Peyer's patch (tissue), 4 donors: ENCODE measurements around the gene ZNF618. TPM values are rescaled to one million over a fixed set of nuclear protein-coding genes. Genes with fewer than 3 reads are reported as not detected.

Experiments used
- DNase-seq, 3 donors: peaks; one replicate each; pipeline ENCODE4 v3.0.0-alpha.2; 2017 to 2019
- H3K27ac ChIP-seq, 4 donors: fragments of 200-600 bp; sonication (generic); one replicate each; pipeline ENCODE4 v1.5.1; 2016 to 2019
- H3K27me3 ChIP-seq, 2 donors: fragments of 200-600 bp; sonication (generic); one replicate each; pipeline ENCODE4 v1.5.1; 2019
- H3K36me3 ChIP-seq, 3 donors: fragments of 200-600 bp; sonication (generic); one replicate each; pipeline ENCODE4 v1.5.1; 2016 to 2019
- H3K4me1 ChIP-seq, 4 donors: fragments of 200-600 bp; sonication (generic); one replicate each; pipeline ENCODE4 v1.5.1; 2016 to 2019
- H3K4me3 ChIP-seq, 4 donors: fragments of 200-600 bp; sonication (generic); 1 replicate in 3 of 4; 2 replicates in 1 of 4; pipeline ENCODE4 v1.5.1; 2016 to 2019; ENCODE audit warnings: mild to moderate bottlenecking in 1 of 4
- H3K9me3 ChIP-seq, 4 donors: fragments of 200-600 bp; sonication (generic); one replicate each; pipeline ENCODE4 v1.5.1; 2016 to 2019; ENCODE audit warnings: mild to moderate bottlenecking in 1 of 4
- POLR2A ChIP-seq, 2 donors: fragments of 450-650 bp; IDR thresholded peaks; one replicate each; pipeline ENCODE4 v1.5.1; 2017; ENCODE audit warnings: antibody characterized with exemption in 2 of 2, mild to moderate bottlenecking in 2 of 2, moderate library complexity in 2 of 2
- total RNA-seq, 4 donors: library from RNA; depleted of rRNA; stranded (reverse); fragments of >200 nt; gene quantifications; one replicate each; pipeline ENCODE4 v1.1.0, GENCODE V29; 2016
- TF ChIP-seq, protein P1 (sequence below), 6 experiments: fragments of 450-650 bp in 4 of 6; fragments of 200-600 bp in 2 of 6; sonication (generic) in 1 of 6; IDR thresholded peaks; one replicate each; pipeline ENCODE4 v1.5.1; 2017 to 2019; ENCODE audit warnings: antibody characterized with exemption in 6 of 6, mild to moderate bottlenecking in 3 of 6, moderate library complexity in 1 of 6

ZNF618 gene
- total RNA-seq, 4 donors from 2014 or later = 2.8 to 26.4 (median 4.1) TPM

DNA sequence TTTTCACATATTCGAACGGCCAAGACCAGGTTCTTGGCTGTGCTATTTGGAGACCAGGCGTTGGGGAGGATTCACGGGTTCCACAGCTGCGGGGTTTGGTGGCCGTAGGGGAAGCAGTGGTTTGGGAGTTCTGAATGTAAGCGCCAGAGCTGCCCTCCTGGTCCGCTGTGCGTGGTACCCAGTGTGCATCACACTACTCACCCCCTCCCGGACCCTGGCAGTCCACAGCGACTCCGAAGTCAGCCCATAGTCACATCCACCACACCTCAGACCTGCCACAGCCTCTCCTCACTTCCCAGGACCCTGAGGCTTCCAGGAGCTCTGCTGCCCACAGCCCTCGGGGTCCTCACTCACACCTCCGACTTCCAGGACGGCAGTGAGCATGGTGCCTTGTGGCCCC lies 175.2 kb downstream of the ZNF618 start:
- Histone ChIP-seq H3K4me3 (no peak overlapping the region), H3K36me3 (peaks cover 0 to 14% (median 0%) of the 10 kb centered on the region in 3 donors), H3K27ac (no peak overlapping the region), H3K9me3 (no peaks in the 10 kb centered on the region), H3K27me3 (no peaks in the 10 kb centered on the region), H3K4me1 (no peaks in the 10 kb centered on the region)
- no peak for TF ChIP-seq POLR2A (IDR thresholded peaks at IDR 0.05)
- TF ChIP-seq, protein P1, sequence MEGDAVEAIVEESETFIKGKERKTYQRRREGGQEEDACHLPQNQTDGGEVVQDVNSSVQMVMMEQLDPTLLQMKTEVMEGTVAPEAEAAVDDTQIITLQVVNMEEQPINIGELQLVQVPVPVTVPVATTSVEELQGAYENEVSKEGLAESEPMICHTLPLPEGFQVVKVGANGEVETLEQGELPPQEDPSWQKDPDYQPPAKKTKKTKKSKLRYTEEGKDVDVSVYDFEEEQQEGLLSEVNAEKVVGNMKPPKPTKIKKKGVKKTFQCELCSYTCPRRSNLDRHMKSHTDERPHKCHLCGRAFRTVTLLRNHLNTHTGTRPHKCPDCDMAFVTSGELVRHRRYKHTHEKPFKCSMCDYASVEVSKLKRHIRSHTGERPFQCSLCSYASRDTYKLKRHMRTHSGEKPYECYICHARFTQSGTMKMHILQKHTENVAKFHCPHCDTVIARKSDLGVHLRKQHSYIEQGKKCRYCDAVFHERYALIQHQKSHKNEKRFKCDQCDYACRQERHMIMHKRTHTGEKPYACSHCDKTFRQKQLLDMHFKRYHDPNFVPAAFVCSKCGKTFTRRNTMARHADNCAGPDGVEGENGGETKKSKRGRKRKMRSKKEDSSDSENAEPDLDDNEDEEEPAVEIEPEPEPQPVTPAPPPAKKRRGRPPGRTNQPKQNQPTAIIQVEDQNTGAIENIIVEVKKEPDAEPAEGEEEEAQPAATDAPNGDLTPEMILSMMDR (IDR thresholded peaks at IDR 0.05) = no peak
- DNase-seq = peak in 1 of 3 donors; percentile 0

DNA sequence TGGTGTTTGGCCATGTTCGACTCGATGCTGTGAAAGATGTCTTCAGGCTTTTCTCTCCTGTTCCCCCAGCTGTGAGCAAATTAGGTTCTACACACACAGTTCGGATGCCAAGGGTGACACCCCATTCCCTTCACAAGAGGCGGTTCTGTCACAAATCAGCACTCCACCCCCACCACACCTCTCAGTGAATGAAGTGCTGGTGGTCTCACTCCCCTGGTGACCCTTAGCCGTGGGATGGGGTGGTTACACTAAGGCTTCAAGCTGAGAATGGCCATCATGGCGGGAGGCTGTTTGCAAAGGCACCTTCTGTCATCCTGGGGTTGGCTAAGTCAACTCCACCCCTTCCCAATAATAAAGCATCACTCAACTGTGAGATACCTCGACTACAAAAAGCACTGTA lies 175.6 kb downstream of the ZNF618 start:
- no peaks in the 10 kb centered on the region for H3K9me3 ChIP-seq
- H3K36me3 ChIP-seq = peaks cover 0 to 14% (median 0%) of the 10 kb centered on the region in 3 donors
- no peak overlapping the region for H3K4me3 ChIP-seq
- DNase-seq = peak in 1 of 3 donors; percentile 3
- no peak overlapping the region for H3K27ac ChIP-seq
- no peaks in the 10 kb centered on the region for H3K4me1 ChIP-seq
- no peaks in the 10 kb centered on the region for H3K27me3 ChIP-seq
- TF ChIP-seq, protein P1 (IDR thresholded peaks at IDR 0.05) = no peak
- TF ChIP-seq POLR2A (IDR thresholded peaks at IDR 0.05) = no peak

DNA sequence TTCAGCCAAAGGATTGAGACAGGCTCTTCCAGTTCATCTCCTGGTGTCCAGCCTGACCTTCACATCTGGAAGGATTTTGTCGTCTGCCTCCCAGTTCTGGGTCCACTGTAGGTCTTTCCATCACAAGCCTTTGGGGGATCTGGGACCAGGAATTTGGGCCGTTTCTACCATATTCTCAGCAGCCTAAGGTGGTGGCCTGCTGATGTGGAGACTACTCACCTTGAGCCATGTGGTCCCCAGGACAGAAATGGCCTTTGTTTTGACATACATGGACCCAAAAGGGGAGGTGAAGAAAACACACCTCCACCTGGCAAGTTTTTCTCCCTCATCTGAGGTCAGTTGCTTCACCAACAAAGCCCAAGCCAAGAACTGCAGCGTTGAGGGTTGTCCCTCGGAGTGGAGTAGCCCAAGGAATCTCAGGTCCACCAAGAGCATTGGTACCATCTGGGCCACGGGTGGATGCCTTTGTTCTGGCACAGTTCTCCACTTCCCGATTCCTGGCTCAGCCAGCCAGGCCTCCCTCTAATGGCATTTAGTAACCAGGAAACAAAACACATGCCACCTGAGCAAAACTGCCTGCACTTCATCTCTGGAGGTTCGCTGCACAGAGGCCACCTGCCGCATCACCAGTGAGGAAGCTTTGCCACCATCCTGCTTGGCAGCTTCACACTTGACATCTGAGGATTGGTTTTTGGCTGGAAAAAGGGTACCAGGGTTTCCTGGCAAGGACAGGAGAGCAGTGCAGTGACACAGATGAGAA lies 177.3 kb downstream of the ZNF618 start:
- TF ChIP-seq, protein P1 (IDR thresholded peaks at IDR 0.05) = no peak
- no peak for TF ChIP-seq POLR2A (IDR thresholded peaks at IDR 0.05)
- Histone ChIP-seq H3K4me3 (no peak overlapping the region), H3K9me3 (no peaks in the 10 kb centered on the region), H3K36me3 (peaks cover 0 to 14% (median 0%) of the 10 kb centered on the region in 3 donors), H3K27me3 (no peaks in the 10 kb centered on the region), H3K27ac (no peak overlapping the region), H3K4me1 (no peaks in the 10 kb centered on the region)
- DNase-seq = peak in 1 of 3 donors; percentile 13

DNA sequence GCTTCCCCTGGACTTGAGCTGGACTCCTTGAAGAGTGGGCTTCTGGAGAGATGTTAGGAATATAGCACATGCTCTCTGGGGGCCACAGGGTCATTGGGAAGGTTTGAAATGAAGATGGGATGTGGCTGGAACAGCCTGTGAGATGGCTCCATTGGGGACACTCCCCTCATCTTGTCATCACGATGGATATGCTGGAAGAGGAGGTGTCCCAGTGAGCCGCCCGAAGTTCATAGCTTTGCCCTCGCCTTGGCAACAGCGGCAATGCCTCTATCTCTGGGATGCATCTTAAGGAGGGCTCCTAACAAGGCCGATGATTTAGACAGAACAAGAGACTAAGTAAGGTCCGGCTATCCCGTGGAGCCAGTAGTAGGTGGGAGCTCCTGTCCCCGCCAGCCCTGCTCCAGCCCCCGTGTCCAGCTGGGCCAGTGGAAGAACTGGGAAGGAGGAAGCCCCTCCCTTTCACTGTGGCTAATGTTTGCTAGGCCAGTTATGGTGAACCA lies 178.1 kb downstream of the ZNF618 start:
- H3K4me3 ChIP-seq = no peak overlapping the region
- no peaks in the 10 kb centered on the region for H3K27me3 ChIP-seq
- DNase-seq = peak in 1 of 3 donors; percentile 6
- no peak overlapping the region for H3K27ac ChIP-seq
- H3K4me1 ChIP-seq = no peaks in the 10 kb centered on the region
- H3K36me3 ChIP-seq = peaks cover 0 to 7% (median 0%) of the 10 kb centered on the region in 3 donors
- H3K9me3 ChIP-seq = no peaks in the 10 kb centered on the region
- no peak for TF ChIP-seq POLR2A (IDR thresholded peaks at IDR 0.05)
- TF ChIP-seq, protein P1 (IDR thresholded peaks at IDR 0.05) = no peak

DNA sequence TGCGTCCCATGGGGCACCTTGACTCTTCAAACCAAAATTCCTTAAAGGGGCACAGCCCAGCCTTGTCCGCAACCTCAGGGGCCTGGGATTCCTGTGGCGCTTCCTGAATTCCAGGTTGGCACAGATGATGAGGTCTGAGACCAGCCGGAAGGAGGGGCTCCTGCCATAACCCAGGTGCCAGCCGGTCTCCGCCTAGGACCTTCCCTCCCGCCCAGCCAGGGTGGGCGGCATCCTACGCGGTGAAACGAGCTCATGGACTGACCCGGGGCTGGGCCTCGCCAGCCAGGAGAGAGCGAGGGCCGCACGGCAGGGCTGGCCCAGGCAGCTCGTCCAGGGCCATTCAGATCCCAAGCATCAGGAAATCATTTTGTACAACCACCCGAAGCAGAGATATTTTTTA lies 179.0 kb downstream of the ZNF618 start:
- TF ChIP-seq, protein P1 (IDR thresholded peaks at IDR 0.05) = no peak
- no peak for TF ChIP-seq POLR2A (IDR thresholded peaks at IDR 0.05)
- no peak overlapping the region for H3K27ac ChIP-seq
- H3K4me3 ChIP-seq = no peak overlapping the region
- no peaks in the 10 kb centered on the region for H3K4me1 ChIP-seq
- peak in 1 of 3 donors; percentile 13 for DNase-seq
- H3K27me3 ChIP-seq = no peaks in the 10 kb centered on the region
- H3K9me3 ChIP-seq = no peaks in the 10 kb centered on the region
- no peaks in the 10 kb centered on the region for H3K36me3 ChIP-seq
